ENCODE results near the gene SPATA19.

DNA sequence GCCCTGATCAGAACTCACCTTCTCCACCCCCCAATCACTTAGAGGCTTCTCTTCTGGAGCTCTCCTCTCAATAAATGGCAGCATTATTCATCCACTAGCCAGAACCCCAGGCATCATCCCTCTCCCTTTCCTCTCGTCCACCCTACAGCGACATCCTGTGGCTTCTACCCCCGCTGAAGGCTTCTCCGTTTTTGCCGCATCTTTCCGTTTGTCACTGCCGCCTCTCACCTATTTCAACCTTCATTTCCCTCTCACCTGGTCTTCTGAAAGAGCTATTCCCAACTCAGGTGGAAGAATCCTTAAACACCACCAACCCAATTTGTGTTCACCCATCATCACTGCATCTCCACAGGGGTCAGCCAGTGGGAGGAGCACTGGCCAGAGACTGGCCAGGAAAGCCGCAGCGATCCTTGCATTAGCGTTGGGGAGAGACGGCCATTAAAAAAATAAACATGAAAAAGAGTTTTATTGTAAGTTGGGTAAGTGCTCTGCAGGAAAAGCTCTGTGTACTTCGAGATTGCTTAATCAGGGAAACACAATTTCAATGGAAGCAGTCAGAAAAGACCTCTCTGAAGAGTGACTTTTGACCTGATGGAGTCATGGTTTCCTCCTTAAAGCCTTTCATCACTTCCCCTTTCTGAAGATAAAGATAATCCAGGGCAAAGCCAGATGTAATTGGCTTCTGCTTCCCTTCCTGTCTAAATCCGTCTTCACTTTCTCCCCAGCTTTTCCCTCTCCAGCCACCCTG is 36.7 kb downstream of the SPATA19 start:
- TF ChIP-seq, protein P1, sequence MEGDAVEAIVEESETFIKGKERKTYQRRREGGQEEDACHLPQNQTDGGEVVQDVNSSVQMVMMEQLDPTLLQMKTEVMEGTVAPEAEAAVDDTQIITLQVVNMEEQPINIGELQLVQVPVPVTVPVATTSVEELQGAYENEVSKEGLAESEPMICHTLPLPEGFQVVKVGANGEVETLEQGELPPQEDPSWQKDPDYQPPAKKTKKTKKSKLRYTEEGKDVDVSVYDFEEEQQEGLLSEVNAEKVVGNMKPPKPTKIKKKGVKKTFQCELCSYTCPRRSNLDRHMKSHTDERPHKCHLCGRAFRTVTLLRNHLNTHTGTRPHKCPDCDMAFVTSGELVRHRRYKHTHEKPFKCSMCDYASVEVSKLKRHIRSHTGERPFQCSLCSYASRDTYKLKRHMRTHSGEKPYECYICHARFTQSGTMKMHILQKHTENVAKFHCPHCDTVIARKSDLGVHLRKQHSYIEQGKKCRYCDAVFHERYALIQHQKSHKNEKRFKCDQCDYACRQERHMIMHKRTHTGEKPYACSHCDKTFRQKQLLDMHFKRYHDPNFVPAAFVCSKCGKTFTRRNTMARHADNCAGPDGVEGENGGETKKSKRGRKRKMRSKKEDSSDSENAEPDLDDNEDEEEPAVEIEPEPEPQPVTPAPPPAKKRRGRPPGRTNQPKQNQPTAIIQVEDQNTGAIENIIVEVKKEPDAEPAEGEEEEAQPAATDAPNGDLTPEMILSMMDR (conservative IDR thresholded peaks at IDR 0.05) = no peak
- no peak for TF ChIP-seq EZH2 (IDR thresholded peaks at IDR 0.05; ENCODE audit: low read depth)
